Colonic mucosa (tissue), 4 donors: ENCODE data around the gene TCF4. TPM values are rescaled to one million over a fixed set of nuclear protein-coding genes. Genes with fewer than 3 reads are reported as not detected.

Experiments
- DNase-seq: peaks from one replicate; pipeline ENCODE4 v3.0.0-alpha.2; 2020
- H3K27ac ChIP-seq: fragments of 200-600 bp; one replicate; pipeline ENCODE4 v1.8.0; 2021
- H3K27me3 ChIP-seq: fragments of 200-600 bp; one replicate; pipeline ENCODE4 v1.8.0; 2021
- H3K36me3 ChIP-seq: fragments of 200-600 bp; one replicate; pipeline ENCODE4 v1.8.0; 2021
- H3K4me1 ChIP-seq: fragments of 200-600 bp; one replicate; pipeline ENCODE4 v1.8.0; 2021; ENCODE audit warnings: mild to moderate bottlenecking
- H3K4me3 ChIP-seq: fragments of 200-600 bp; one replicate; pipeline ENCODE4 v1.8.0; 2021
- H3K9ac ChIP-seq, 2 donors: one replicate each; pipeline ENCODE4 v1.7.0; 2013; ENCODE audit warnings: control low read depth in 2 of 2, low read depth in 2 of 2, low read length in 2 of 2
- H3K9me3 ChIP-seq: fragments of 200-600 bp; one replicate; pipeline ENCODE4 v1.8.0; 2021
- CTCF ChIP-seq: fragments of 200-600 bp; IDR thresholded peaks from one replicate; pipeline ENCODE4 v1.8.0; 2022; ENCODE audit warnings: antibody characterized with exemption, mild to moderate bottlenecking
- intact Hi-C: fragments of 100-400 bp; cut with DNase I; formaldehyde crosslinking; loops from one replicate; pipeline ENCODE4 v1.14.1; 2022
- total RNA-seq, 2 donors: library from RNA; stranded (reverse); fragmentation: NEBNext Ultra II Directional in 1 of 2; extraction: Animal tissue kit (Norgen Biotek cat#: 25700) in 1 of 2; gene quantifications; one replicate each; pipeline ENCODE4 v1.2.1, GENCODE V29; 2021
- donor health status: healthy.
- donor health status: DM: no; HTN: no; CAD: no.
- donor health status: DM: no; HTN: no; CAD: no.

The TCF4 gene
- total RNA-seq, 2 donors from 2014 or later = 9.8 to 29.0 TPM

- no peak overlapping the region for H3K27ac ChIP-seq
- H3K36me3 ChIP-seq = no peaks in the 10 kb centered on the region
- no peak overlapping the region for H3K9ac ChIP-seq
- H3K4me3 ChIP-seq = no peak overlapping the region
- no peak for DNase-seq
- intact Hi-C loops = no loop called here
- no peaks in the 10 kb centered on the region for H3K27me3 ChIP-seq
- no peak for TF ChIP-seq CTCF
- no peaks in the 10 kb centered on the region for H3K4me1 ChIP-seq
- no peaks in the 10 kb centered on the region for H3K9me3 ChIP-seq
Observed at GRCh38 chr18:55629133-55629532, 41.1 kb upstream of the TCF4 start.

DNA sequence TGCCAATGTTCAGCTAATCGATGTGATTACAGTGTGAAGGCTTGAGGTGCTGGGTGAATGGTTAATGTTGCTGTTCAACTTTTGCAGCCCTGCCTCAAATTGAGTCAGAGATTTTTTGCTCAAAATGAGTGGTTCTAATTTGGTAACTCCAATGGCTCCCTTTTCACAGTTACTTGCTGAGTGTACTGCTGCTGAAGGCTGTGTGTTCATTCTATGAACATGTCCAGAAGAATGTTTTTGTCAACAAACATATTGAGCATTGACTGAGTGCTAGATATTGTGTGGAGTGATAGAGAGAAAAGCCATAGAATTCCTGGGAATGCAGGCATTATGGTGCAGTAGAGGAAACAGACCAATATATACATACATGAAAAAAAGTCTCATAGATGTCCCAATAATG, 39.0 kb upstream of the TCF4 start:
- H3K9me3 ChIP-seq = no peaks in the 10 kb centered on the region
- no peak overlapping the region for H3K4me3 ChIP-seq
- TF ChIP-seq CTCF = no peak
- no peaks in the 10 kb centered on the region for H3K36me3 ChIP-seq
- intact Hi-C loops = no loop called here
- H3K9ac ChIP-seq = no peak overlapping the region
- H3K4me1 ChIP-seq = no peaks in the 10 kb centered on the region
- H3K27ac ChIP-seq = no peak overlapping the region
- no peaks in the 10 kb centered on the region for H3K27me3 ChIP-seq
- no peak for DNase-seq

DNA sequence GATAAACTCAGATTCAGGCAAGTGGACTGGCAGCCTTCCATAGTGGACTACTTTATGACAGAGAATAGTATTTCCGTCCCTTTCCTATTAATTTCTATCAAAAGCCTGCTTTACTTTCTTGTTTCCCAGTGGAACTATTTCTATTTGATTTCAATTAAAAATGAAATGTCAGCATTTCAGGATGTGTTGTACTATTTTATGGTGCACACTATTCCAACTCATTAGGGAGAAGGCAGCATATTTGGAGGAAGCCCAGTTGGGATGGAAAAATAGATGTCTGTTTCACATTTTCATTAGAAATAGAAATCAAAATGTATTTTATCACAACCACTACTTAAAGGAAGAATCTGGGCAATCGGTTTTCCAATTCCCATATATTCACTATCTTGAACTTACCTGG, 37.9 kb upstream of the TCF4 start:
- no peak for DNase-seq
- H3K4me3 ChIP-seq = no peak overlapping the region
- no peaks in the 10 kb centered on the region for H3K4me1 ChIP-seq
- H3K9ac ChIP-seq = no peak overlapping the region
- intact Hi-C loops = no loop called here
- H3K36me3 ChIP-seq = no peaks in the 10 kb centered on the region
- no peak overlapping the region for H3K27ac ChIP-seq
- no peaks in the 10 kb centered on the region for H3K9me3 ChIP-seq
- TF ChIP-seq CTCF = no peak
- H3K27me3 ChIP-seq = no peaks in the 10 kb centered on the region

GRCh38 chr18:55623626-55624025, 35.6 kb upstream of the TCF4 start:
- Histone ChIP-seq H3K4me1 (no peaks in the 10 kb centered on the region), H3K9me3 (no peaks in the 10 kb centered on the region), H3K4me3 (no peak overlapping the region), H3K27ac (no peak overlapping the region), H3K36me3 (no peaks in the 10 kb centered on the region), H3K27me3 (no peaks in the 10 kb centered on the region), H3K9ac (no peak overlapping the region)
- no peak for DNase-seq
- TF ChIP-seq CTCF = no peak
- intact Hi-C loops = no loop called here

DNA sequence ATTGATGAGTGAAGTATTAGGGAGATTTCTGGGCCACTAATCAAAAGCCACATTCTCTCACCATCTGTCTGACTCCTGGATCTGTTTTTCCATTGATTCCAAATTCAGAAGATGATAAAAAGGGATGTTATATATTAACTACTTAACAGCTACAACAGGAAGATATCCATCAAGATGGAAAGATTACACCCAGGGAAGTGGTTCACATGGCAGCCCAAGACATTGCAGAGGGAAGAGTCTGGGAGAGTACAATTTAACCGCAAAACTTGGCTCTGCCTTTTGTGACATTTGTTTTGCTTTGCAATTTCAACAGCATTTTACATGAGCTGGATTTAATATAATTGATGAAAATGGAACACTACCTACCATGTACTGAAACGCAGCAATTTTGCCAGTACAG, 22.5 kb upstream of the TCF4 start:
- H3K4me3 ChIP-seq = no peak overlapping the region
- H3K27ac ChIP-seq = no peak overlapping the region
- no peaks in the 10 kb centered on the region for H3K4me1 ChIP-seq
- no peak for TF ChIP-seq CTCF
- intact Hi-C loops = no loop called here
- no peak overlapping the region for H3K9ac ChIP-seq
- DNase-seq = no peak
- no peaks in the 10 kb centered on the region for H3K27me3 ChIP-seq
- H3K36me3 ChIP-seq = no peaks in the 10 kb centered on the region
- no peaks in the 10 kb centered on the region for H3K9me3 ChIP-seq
